Keratinocyte (primary cell): ENCODE data around the gene PERP. TPM values are rescaled to one million over a fixed set of nuclear protein-coding genes. Genes with fewer than 3 reads are reported as not detected.

Source experiments
- DNase-seq: peaks from one replicate; pipeline ENCODE4 v3.0.0-alpha.2; 2011; ENCODE audit warnings: low read depth, missing footprints, low spot score
- FAIRE-seq: peaks from 2 replicates; lab custom pipeline; 2011; peaks lifted over from hg19 to GRCh38; lab: Jason Lieb, UNC
- H2AFZ ChIP-seq: 2 replicates; pipeline ENCODE4 v1.6.0; 2012; ENCODE audit warnings: low read length, control low read depth, inconsistent platforms; ENCODE audit not compliant: control insufficient read depth
- H3K27ac ChIP-seq: 2 replicates; pipeline ENCODE4 v1.5.1; 2011; ENCODE audit warnings: low read length; ENCODE audit not compliant: control insufficient read depth, insufficient read depth
- H3K27me3 ChIP-seq: 3 replicates; pipeline ENCODE4 v1.6.0; 2011; ENCODE audit warnings: low read length; ENCODE audit not compliant: control insufficient read depth, insufficient read depth; ENCODE audit errors: extremely low read depth
- H3K36me3 ChIP-seq, 2 experiments: 2 replicates in 1 of 2; 3 replicates in 1 of 2; pipeline ENCODE4 v1.5.1; 2011; ENCODE audit warnings: low read length in 2 of 2, mild to moderate bottlenecking in 1 of 2; ENCODE audit not compliant: control insufficient read depth in 2 of 2, insufficient read depth in 2 of 2; ENCODE audit errors: extremely low read depth in 1 of 2
- H3K4me1 ChIP-seq: 3 replicates; pipeline ENCODE4 v1.5.1; 2011; ENCODE audit warnings: low read length; ENCODE audit not compliant: control insufficient read depth, insufficient read depth; ENCODE audit errors: extremely low read depth
- H3K4me2 ChIP-seq: 3 replicates; pipeline ENCODE4 v1.6.0; 2011; ENCODE audit warnings: low read depth, low read length; ENCODE audit not compliant: control insufficient read depth, insufficient read depth; ENCODE audit errors: extremely low read depth
- H3K4me3 ChIP-seq, 3 experiments: fragments of 200-600 bp in 1 of 3; sonication (generic) in 1 of 3; 2 replicates in 2 of 3; 3 replicates in 1 of 3; pipeline ENCODE4 v1.5.1; 2011 to 2016; ENCODE audit warnings: low read length in 3 of 3, mild to moderate bottlenecking in 3 of 3, control low read depth in 2 of 3, inconsistent platforms in 1 of 3, low read depth in 1 of 3, mixed read lengths in 1 of 3, mixed run types in 1 of 3, moderate library complexity in 1 of 3; ENCODE audit not compliant: control insufficient read depth in 2 of 3, insufficient read depth in 2 of 3; ENCODE audit errors: extremely low read depth in 1 of 3
- H3K79me2 ChIP-seq: 2 replicates; pipeline ENCODE4 v1.6.0; 2012; ENCODE audit warnings: low read length; ENCODE audit not compliant: control insufficient read depth, insufficient read depth
- H3K9ac ChIP-seq: 3 replicates; pipeline ENCODE4 v1.6.0; 2011; ENCODE audit warnings: low read length; ENCODE audit not compliant: control insufficient read depth, insufficient read depth; ENCODE audit errors: extremely low read depth
- H3K9me1 ChIP-seq: 3 replicates; pipeline ENCODE4 v1.6.0; 2011; ENCODE audit warnings: low read length; ENCODE audit not compliant: control insufficient read depth, insufficient read depth; ENCODE audit errors: extremely low read depth
- H3K9me3 ChIP-seq: 2 replicates; pipeline ENCODE4 v1.5.1; 2012; ENCODE audit warnings: low read depth, low read length; ENCODE audit not compliant: control insufficient read depth
- H4K20me1 ChIP-seq: 3 replicates; pipeline ENCODE4 v1.6.0; 2011; ENCODE audit warnings: low read length; ENCODE audit not compliant: control insufficient read depth, insufficient read depth; ENCODE audit errors: extremely low read depth
- CTCF ChIP-seq, 3 experiments: IDR thresholded peaks in 1 of 3; conservative IDR thresholded peaks in 1 of 3; optimal IDR thresholded peaks in 1 of 3; 2 replicates in 2 of 3; 3 replicates in 1 of 3; pipeline versions ENCODE3 to v1.5.1; 2011; ENCODE audit warnings: low read length in 3 of 3, mild to moderate bottlenecking in 3 of 3, moderate library complexity in 2 of 3, control low read depth in 1 of 3, inconsistent platforms in 1 of 3; ENCODE audit not compliant: insufficient read depth in 2 of 3; ENCODE audit errors: extremely low read depth in 1 of 3
- EZH2 ChIP-seq: IDR thresholded peaks from one replicate; pipeline ENCODE4 v1.6.1; 2012; ENCODE audit warnings: inconsistent platforms, mild to moderate bottlenecking, low read length, moderate library complexity
- dilution Hi-C: fragments of 300-500 bp; cut with MboI; formaldehyde crosslinking; loops from one replicate; pipeline ENCODE4 v1.7.0; 2020; ENCODE audit warnings: low sequenced_read_pairs; ENCODE audit not compliant: extremely low pct_ligation_motif_present
- polyA plus RNA-seq, 5 experiments: library from polyadenylated mRNA; depleted of rRNA in 3 of 5; stranded (reverse) in 3 of 5; stranded (forward) in 1 of 5; unstranded in 1 of 5; fragments of >200 nt; gene quantifications; 1 replicate in 1 of 5; 2 replicates in 3 of 5; 3 replicates in 1 of 5; pipeline versions ENCODE4 v1.2.1 to v1.2.3, GENCODE V29; 2011 to 2012; ENCODE audit warnings: missing spikeins in 2 of 5, low read depth in 1 of 5, low replicate concordance in 1 of 5

The PERP gene
- polyA plus RNA-seq, 1 donor (not counting 4 experiments of a cell fraction or from before 2014, with no cell fraction given) = 525 TPM

- FAIRE-seq (peak; percentile 46), DNase-seq (no peak)
- no peaks in the 10 kb centered on the region for H3K9me1 ChIP-seq
- dilution Hi-C loops = no loop called here
- peak overlapping the region; percentile 88 for H3K4me2 ChIP-seq
- peak overlapping the region; percentile 100 for H3K9ac ChIP-seq
- H4K20me1 ChIP-seq = no peaks in the 10 kb centered on the region
- H3K4me3 ChIP-seq = peak overlapping the region; percentile 86 to 95 (median 87)
- H3K4me1 ChIP-seq = peaks cover 57% of the 10 kb centered on the region
- no peak overlapping the region for H2AFZ ChIP-seq
- peaks cover 75% of the 10 kb centered on the region for H3K79me2 ChIP-seq
- no peaks in the 10 kb centered on the region for H3K36me3 ChIP-seq
- no peaks in the 10 kb centered on the region for H3K27me3 ChIP-seq
- TF ChIP-seq EZH2 = no peak
- peak overlapping the region; percentile 100 for H3K27ac ChIP-seq
- no peaks in the 10 kb centered on the region for H3K9me3 ChIP-seq
These were observed 2.5 kb downstream of the PERP start for GRCh38 chr6:138104618-138105213.

GRCh38 chr6:138103871-138104270, 3.3 kb downstream of the PERP start:
- peak overlapping the region; percentile 100 for H3K27ac ChIP-seq
- peaks cover 61% of the 10 kb centered on the region for H3K4me1 ChIP-seq
- no peak for DNase-seq

More at GRCh38 chr6:138103871-138104270, 3.3 kb downstream of the PERP start:
- peak; percentile 71 for FAIRE-seq
- Histone ChIP-seq H3K4me2 (peak overlapping the region; percentile 88), H3K27me3 (no peaks in the 10 kb centered on the region), H2AFZ (no peak overlapping the region), H3K9ac (peak overlapping the region; percentile 100), H3K36me3 (no peaks in the 10 kb centered on the region), H3K9me1 (no peaks in the 10 kb centered on the region), H4K20me1 (no peaks in the 10 kb centered on the region), H3K79me2 (peaks cover 84% of the 10 kb centered on the region), H3K4me3 (peak overlapping the region; percentile 86 to 95 (median 87)), H3K9me3 (no peaks in the 10 kb centered on the region)
- no peak for TF ChIP-seq EZH2
- no peak for TF ChIP-seq CTCF (optimal IDR thresholded peaks at IDR 0.05 in 1 of 3, IDR thresholded peaks at IDR 0.05 in 1 of 3, conservative IDR thresholded peaks at IDR 0.05 in 1 of 3; ENCODE audit: extremely low read depth in 1 of 3, insufficient read depth in 2 of 3, low read length in 3 of 3)
- dilution Hi-C loops = no loop called here
